GM12874 (cell line): ENCODE results near the gene ZRANB3.

Experiments
- CTCF ChIP-seq: IDR thresholded peaks from 2 replicates; pipeline ENCODE4 v1.5.1; 2011; ENCODE audit warnings: low read depth, mild to moderate bottlenecking, control low read depth, low read length, moderate library complexity; ENCODE audit not compliant: insufficient read depth

Gene ZRANB3

DNA sequence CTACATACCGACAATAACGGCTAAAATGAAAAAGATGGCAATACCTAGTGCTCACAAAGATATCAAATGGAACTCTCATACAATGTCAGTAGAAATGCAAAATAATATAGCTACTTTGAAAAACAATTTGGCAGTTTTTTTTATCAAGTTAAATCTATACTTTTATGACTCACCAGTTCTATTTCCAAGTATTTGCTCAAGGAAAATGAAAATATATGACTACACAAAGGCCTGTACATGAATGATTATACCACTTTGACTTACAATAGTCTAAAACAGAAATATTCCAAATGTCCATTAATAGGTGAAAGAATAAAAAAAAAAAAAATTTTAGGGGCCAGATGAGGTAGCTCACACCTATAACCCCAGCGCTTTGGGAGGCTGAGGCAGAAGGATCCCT is 219.8 kb downstream of the ZRANB3 start:
- no peak for TF ChIP-seq CTCF

DNA sequence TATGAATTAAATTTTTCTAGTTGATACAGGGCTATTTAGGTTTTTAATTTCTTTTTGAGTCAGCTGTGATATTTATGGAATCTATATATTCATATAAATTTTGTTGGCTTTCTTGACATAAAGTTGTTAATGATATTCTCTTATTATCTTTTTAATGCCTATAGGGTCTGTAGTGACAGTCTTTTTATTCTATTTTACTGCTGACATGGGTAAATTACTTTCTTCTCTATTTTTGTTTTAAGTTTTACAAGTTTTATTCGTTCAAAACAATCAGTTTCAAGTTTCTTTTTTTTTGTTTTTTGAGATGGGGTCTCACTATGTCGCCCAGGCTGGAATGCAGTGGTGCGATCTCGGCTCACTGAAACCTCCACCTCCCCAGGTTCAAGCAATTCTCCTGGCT is 226.3 kb downstream of the ZRANB3 start:
- no peak for TF ChIP-seq CTCF

GRCh38 chr2:135299658-135300244 is 231.3 kb downstream of the ZRANB3 start:
- TF ChIP-seq CTCF = no peak

DNA sequence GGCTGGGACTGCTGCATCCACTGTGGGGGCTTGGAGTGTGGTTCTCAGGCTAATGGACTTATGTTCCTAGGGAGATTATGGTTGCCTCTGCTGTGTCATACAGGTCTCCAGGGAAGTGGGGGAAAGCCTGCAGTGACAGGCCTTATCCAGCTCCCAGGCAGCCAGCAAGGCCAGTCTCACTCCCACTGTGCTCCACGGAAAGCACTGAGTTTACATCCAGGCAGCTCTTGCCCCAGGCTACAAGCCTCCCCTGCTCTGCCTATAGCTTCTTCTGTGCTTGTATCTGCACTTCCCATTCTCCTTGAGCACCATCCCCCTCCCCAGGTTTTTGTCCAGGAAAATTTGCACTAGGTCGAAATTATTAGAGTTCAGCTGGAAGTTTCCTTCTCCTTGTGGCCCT is 231.9 kb downstream of the ZRANB3 start:
- no peak for TF ChIP-seq CTCF

DNA sequence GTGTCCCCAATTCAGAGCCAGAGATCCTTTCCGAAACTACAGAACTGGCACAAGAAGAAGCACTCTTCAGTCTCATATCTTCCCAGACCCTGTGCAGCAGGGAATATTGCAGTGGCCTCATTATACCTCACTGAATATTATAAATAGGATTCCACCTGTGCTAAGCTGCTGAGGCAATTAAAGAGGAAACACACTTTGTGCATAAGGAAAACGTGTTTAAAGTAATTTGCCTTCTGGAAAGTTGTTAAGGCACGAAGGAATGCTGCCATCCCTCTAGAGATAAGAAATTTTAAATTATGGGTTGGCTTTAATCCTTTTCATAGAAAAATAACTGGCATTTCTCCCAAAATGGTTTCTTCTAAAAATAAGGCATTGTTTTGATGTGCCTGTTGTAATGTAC is 245.6 kb downstream of the ZRANB3 start:
- no peak for TF ChIP-seq CTCF

GRCh38 chr2:135281379-135281778 is 249.6 kb downstream of the ZRANB3 start:
- no peak for TF ChIP-seq CTCF

GRCh38 chr2:135279209-135279608 is 251.8 kb downstream of the ZRANB3 start:
- TF ChIP-seq CTCF = no peak
